Lower leg skin (tissue), 3 donors: ENCODE data around the gene RAB22A.

Source experiments
- CTCF ChIP-seq, 3 donors: fragments of 450-650 bp; IDR thresholded peaks; one replicate each; pipeline ENCODE4 v1.5.1; 2016; ENCODE audit warnings: antibody characterized with exemption in 3 of 3, mild to moderate bottlenecking in 3 of 3, moderate library complexity in 2 of 3
- POLR2A ChIP-seq, 2 donors: fragments of 450-650 bp; IDR thresholded peaks; one replicate each; pipeline ENCODE4 v1.6.1; 2016 to 2017; ENCODE audit warnings: antibody characterized with exemption in 2 of 2, mild to moderate bottlenecking in 1 of 2, moderate library complexity in 1 of 2

- TF ChIP-seq CTCF (IDR thresholded peaks at IDR 0.05), result no peak
- TF ChIP-seq POLR2A (IDR thresholded peaks at IDR 0.05), result no peak
Measured at GRCh38 chr20:58398254-58398653, 88.7 kb downstream of the RAB22A start.
